ENCODE data around the gene ACTR2.
"Not testable (repeated sequence)": the region's sequence is repeated elsewhere in the genome, so short reads cannot be mapped to it uniquely, and the experiment has no call there.

ACTR2 gene

GRCh38 chr2:65231121-65231520 is 3.5 kb downstream of the ACTR2 start:
- DNase-seq = no peak

GRCh38 chr2:65231892-65232477 is 4.4 kb downstream of the ACTR2 start:
- DNase-seq = peak; percentile 67

DNA sequence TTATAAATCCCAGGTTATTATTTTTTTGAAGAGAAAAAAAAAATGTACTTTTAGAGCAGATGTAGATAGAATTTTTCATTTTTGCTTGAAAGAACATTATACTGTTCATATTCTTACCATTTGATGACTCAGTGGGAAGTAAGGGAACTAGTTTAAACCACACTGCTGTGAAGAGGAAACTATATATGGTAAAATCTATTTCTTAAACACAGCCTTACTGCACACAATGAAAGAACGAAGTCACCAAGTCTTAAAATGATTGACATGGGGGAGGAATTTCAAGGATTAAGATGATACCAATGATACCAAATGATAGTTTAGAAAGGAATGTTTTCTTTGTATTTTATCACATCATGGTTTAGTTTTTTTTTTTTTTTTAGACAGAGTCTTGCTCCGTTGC is 5.0 kb downstream of the ACTR2 start:
- DNase-seq = peak; percentile 68

DNA sequence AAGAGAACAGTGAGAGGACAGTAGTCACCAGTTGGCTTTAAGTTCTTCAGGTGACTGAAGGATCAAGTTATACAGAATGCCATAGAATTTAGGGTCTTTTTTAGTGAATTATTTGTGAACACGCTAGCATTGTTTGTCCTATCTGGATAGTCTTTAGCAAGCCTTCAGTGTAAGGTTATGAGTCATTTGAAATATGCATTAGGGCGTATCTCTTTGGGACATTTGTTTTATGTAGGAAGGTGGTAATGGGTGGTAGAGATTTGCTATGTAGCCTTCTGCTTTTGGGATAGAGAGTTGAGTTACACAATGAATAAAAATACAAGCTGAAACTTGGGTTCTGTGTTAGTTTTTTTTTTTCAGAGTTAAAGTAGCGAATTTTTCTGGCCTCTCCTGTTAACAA is 13.0 kb downstream of the ACTR2 start:
- DNase-seq = no peak

- not testable (repeated sequence) for DNase-seq
These were observed 16.8 kb downstream of the ACTR2 start for GRCh38 chr2:65244452-65244851.

GRCh38 chr2:65252640-65253039 is 25.0 kb downstream of the ACTR2 start:
- DNase-seq = no peak

DNA sequence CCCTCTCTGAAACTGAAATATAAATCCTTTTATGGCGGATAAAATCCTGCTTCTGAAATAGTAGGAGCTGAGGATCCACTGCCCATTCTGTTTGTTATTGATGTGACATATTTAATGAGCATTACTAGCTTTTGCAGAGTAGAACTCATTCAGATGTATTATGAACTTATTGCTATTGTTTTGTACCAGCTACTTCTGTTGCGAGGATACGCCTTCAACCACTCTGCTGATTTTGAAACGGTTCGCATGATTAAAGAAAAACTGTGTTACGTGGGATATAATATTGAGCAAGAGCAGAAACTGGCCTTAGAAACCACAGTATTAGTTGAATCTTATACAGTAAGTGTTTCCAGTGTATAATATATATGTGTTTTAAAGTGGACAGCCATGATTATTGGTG is 27.7 kb downstream of the ACTR2 start:
- DNase-seq = no peak

DNA sequence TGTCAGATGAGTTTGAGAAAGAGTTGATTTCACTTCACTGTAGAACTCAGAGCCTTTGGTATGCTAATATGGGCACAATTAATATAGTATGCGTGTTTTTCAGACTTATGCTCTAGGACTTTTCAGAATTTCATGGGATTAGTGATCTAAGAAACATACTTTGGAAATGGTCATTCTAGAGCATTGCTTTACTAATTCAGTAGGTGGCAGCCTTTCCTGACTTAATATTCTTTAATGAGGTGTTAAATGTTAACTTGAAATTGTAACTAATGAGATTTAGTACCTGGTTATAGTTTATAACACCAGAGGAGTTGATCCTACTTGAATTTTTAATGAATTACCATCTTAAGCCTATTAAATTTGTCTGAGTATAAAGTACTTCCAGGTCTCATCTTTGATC is 28.4 kb downstream of the ACTR2 start:
- no peak for DNase-seq

- DNase-seq = not testable (repeated sequence)
These were observed 30.2 kb downstream of the ACTR2 start for GRCh38 chr2:65257866-65258265.

DNA sequence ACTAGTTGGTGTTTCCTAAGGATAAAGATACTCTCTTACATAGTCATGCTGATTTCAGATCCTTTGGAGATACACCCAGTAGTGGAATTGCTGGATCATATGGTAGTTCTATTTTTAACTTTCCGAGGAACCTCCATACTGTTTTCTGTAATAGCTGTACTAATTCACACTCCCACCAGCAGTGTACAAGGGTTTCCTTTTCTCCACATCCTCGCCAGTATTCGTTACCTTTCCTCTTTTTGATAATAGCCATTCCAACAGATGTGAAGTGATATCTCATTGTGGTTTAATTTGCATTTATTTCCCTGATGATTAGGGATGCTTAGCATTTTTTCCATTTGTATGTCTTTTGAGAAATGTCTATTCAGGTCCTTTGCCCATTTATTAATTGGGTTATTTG is 34.0 kb downstream of the ACTR2 start:
- no peak for DNase-seq

GRCh38 chr2:65263262-65263661 is 35.6 kb downstream of the ACTR2 start:
- no peak for DNase-seq

DNA sequence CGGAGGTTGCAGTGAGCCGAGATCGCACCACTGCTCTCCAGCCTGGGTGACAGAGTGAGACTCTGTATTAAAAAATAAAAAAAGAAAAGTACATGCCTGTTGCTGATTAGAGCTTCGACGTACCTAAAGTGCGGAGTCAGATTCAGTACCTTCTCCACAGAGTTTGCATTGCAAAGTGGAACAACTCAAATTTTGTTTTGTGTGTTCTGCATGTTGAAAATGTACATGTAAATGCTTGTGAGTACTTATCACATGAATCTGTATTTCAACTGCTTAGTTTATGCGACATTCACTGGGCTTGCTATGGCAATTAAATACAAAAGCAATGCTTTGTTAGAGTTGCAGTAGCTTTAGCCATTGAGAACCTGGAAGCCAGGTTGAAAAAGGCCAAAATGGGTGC is 36.4 kb downstream of the ACTR2 start:
- no peak for DNase-seq

- peak; percentile 30 for DNase-seq
These were observed 37.4 kb downstream of the ACTR2 start for GRCh38 chr2:65264821-65265670.

DNA sequence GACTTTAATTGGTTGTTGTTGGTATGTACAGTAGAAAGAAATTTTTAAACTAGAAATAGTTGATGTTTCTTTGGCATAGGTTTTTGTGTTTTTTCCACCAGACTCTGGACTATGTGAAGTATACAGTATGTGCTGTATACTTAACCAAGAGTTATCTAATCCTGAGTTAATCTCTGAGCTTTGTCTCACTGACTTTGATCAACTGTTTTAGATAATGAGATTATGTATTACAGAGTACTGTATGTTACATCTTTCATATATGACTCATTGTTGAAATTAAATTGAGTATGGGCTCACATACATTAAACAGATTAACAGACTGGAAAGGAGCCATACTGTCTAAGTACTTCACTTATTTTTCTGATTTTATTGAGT is 38.0 kb downstream of the ACTR2 start:
- no peak for DNase-seq

DNA sequence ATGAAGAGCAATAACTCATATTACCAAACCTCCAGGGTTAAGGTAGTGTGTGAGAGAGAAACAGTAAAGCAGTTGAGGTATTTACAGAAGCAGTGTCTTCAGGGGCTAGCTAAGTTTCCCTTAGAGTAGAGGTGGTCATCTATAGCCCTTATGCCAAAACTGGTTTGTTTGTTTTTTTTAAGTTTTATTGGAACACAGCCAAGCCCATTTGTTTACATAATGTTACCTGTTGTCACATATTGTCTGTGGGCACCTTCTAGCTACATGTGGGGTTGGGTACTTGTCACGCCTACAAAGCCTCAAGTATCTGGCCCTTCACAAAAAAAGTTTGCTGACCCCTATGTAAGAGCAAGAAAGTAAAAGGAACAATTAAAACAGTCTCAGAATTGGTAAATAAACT is 39.4 kb downstream of the ACTR2 start:
- DNase-seq = no peak

GRCh38 chr2:65268957-65269356 is 41.3 kb downstream of the ACTR2 start:
- DNase-seq = no peak

DNA sequence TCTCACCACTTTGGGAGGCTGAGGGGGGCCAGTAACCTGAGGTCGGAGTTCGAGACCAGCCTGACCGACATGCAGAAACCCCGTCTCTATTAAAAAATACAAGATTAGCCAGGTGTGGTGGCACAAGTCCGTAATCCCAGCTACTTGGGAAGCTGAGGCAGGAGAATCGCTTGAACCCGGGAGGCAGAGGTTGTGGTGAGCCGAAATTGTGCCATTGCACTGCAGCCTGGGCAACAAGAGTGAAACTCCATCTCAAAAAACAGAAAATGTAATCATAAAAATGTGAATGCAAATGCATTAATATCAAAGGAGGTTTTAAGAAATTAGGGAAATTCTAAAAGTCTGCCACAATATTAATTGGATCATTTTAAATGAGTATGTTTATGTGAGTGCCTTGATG is 45.7 kb downstream of the ACTR2 start:
- DNase-seq = no peak

GRCh38 chr2:65275141-65275915 is 47.7 kb downstream of the ACTR2 start:
- DNase-seq = no peak

DNA sequence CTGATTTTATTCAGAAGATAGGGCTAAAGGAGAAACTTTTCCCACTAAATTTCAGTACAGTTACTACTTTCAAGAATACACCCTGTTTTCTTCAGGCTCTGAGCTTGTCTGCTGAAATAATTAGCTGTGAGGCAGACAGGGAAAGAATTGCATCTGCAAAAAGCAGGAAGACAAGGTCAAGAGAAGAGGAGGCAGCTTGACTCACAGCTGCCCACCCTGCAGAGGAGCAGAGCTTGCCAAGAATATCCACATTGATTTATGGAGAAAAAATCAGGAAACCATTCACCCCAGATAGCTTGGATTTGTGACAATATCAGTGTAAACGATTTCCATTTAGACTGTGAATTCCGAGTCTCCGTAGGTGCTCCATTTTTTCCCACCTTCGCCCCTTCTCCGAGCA is 49.0 kb downstream of the ACTR2 start:
- DNase-seq = no peak

DNA sequence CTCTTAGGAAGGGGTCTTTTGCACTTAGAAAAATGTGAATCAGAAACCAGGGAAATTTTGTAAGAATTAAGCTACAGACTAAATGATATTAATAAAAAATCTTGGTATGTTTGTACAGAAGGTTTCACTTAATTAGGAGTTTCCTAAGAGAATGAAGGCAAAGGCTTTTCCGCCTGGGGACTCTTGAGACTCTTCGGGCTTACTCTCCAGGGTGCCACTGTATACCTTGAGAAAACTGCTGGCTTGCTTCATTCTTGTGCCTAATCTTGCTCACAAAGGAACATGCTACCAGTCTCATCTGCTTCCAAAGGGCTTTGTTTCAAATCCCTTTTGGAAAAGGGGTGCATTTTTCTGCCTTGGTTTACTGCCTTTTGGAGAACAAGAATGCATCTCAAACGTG is 49.5 kb downstream of the ACTR2 start:
- DNase-seq = no peak

GRCh38 chr2:65277791-65278483 is 50.3 kb downstream of the ACTR2 start:
- peak; percentile 13 for DNase-seq

DNA sequence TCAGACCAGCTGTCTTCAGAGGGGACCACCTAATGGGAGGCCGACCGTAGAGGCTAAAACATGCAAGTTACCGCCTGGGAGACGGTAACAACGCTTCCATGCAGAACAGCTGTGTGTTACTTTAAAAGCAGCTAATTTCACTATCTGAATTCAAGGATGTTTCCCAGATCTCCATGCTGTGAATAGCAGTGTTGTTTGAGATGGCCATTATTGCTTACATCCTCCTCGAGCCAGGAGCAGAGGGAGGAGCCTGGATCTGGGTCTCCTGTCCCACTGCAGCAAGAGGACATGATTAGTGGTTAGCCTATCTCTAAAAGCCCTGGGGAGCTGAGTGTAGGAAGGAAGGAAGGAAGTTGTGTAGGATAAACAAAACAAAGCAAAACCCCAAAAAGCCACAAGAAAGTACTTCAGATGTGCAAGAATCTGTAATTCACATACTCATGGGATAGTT is 50.9 kb downstream of the ACTR2 start:
- no peak for DNase-seq

- DNase-seq = no peak
These were observed 52.1 kb downstream of the ACTR2 start for GRCh38 chr2:65279756-65280155.
